Adipose tissue (tissue), 3 donors: ENCODE results near the gene ATF7. TPM values are rescaled to one million over a fixed set of nuclear protein-coding genes. Genes with fewer than 3 reads are reported as not detected.
"Not testable (repeated sequence)": the region's sequence is repeated elsewhere in the genome, so short reads cannot be mapped to it uniquely, and the experiment has no call there.

Experiments
- H3K27ac ChIP-seq: one replicate; pipeline ENCODE4 v1.5.1; 2013; ENCODE audit warnings: low read depth, low read length
- WGBS, 3 donors: extraction: QIAGEN DNeasy Blood & Tissue Kit; methylation state at CpG; one replicate each; pipeline ENCODE4 v1.1.7; 2013; 5-methylcytosine and 5-hydroxymethylcytosine counted together
- polyA plus RNA-seq, 3 donors: library from polyadenylated mRNA; stranded (reverse); fragments of 200-250 nt; gene quantifications; one replicate each; pipeline ENCODE4 v1.2.3, GENCODE V29; 2013
- donor health status: healthy with polysubstance abuse.
- donor health status: Bipolar disorder and iron deficiency.
- donor health status: healthy.

ATF7 gene
- polyA plus RNA-seq, 3 donors = 9.5 to 35.0 (median 25.7) TPM

GRCh38 chr12:53551889-53552291, 74.3 kb downstream of the ATF7 start:
- WGBS, 3 donors = 91 to 95% (median 94%) methylated on average over 2 of the region's 2 CpGs
- no peak overlapping the region for H3K27ac ChIP-seq

- 79 to 92% (median 92%) methylated on average over 1 of the region's 1 CpG for WGBS, 3 donors
- H3K27ac ChIP-seq = no peak overlapping the region
Measured at GRCh38 chr12:53550595-53550994, 75.6 kb downstream of the ATF7 start.

- WGBS, 3 donors = 94 to 99% (median 97%) methylated on average over 8 of the region's 8 CpGs
- H3K27ac ChIP-seq = not testable (repeated sequence)
Measured at GRCh38 chr12:53550131-53550530, 76.1 kb downstream of the ATF7 start.

GRCh38 chr12:53548354-53548753, 77.8 kb downstream of the ATF7 start:
- WGBS, 3 donors = 96 to 97% (median 96%) methylated on average over 6 of the region's 6 CpGs
- not testable (repeated sequence) for H3K27ac ChIP-seq

GRCh38 chr12:53543539-53543938, 82.6 kb downstream of the ATF7 start:
- WGBS, 3 donors = 25 to 29% (median 26%) methylated on average over 5 of the region's 5 CpGs
- no peak overlapping the region for H3K27ac ChIP-seq

GRCh38 chr12:53539526-53539925, 86.7 kb downstream of the ATF7 start:
- no peak overlapping the region for H3K27ac ChIP-seq
- WGBS, 3 donors = 94 to 96% (median 95%) methylated on average over 3 of the region's 3 CpGs

- 7 to 22% (median 9%) methylated on average over 1 of the region's 1 CpG for WGBS, 3 donors
- no peak overlapping the region for H3K27ac ChIP-seq
Measured at GRCh38 chr12:53538209-53538689, 87.9 kb downstream of the ATF7 start.

- H3K27ac ChIP-seq = no peak overlapping the region
- WGBS, 3 donors = 89 to 96% (median 90%) methylated on average over 3 of the region's 3 CpGs
Measured at GRCh38 chr12:53536962-53537361, 89.2 kb downstream of the ATF7 start.

- 68 to 79% (median 76%) methylated on average over 2 of the region's 2 CpGs for WGBS, 3 donors
- no peak overlapping the region for H3K27ac ChIP-seq
Measured at GRCh38 chr12:53533471-53533870, 92.7 kb downstream of the ATF7 start.

- WGBS, 3 donors = 71 to 90% (median 75%) methylated on average over 7 of the region's 7 CpGs
- H3K27ac ChIP-seq = no peak overlapping the region
Measured at GRCh38 chr12:53532524-53533445, 93.4 kb downstream of the ATF7 start.

- 71 to 76% (median 72%) methylated on average over 3 of the region's 3 CpGs for WGBS, 3 donors
- H3K27ac ChIP-seq = no peak overlapping the region
Measured at GRCh38 chr12:53532021-53532420, 94.2 kb downstream of the ATF7 start.

GRCh38 chr12:53530920-53531319, 95.3 kb downstream of the ATF7 start:
- no peak overlapping the region for H3K27ac ChIP-seq
- 92 to 93% (median 92%) methylated on average over 4 of the region's 4 CpGs for WGBS, 3 donors

- H3K27ac ChIP-seq = no peak overlapping the region
- WGBS, 3 donors = 83 to 88% (median 86%) methylated on average over 2 of the region's 2 CpGs
Measured at GRCh38 chr12:53530061-53530460, 96.1 kb downstream of the ATF7 start.

- WGBS, 3 donors = 95 to 96% (median 95%) methylated on average over 13 of the region's 13 CpGs
- no peak overlapping the region for H3K27ac ChIP-seq
Measured at GRCh38 chr12:53524476-53524875, 101.7 kb downstream of the ATF7 start.

- WGBS, 3 donors = 93 to 96% (median 95%) methylated on average over 3 of the region's 3 CpGs
- H3K27ac ChIP-seq = no peak overlapping the region
Measured at GRCh38 chr12:53523131-53523530, 103.1 kb downstream of the ATF7 start.

- H3K27ac ChIP-seq = no peak overlapping the region
- WGBS, 3 donors = 77 to 83% (median 82%) methylated on average over 5 of the region's 5 CpGs
Measured at GRCh38 chr12:53518381-53518780, 107.8 kb downstream of the ATF7 start.

- 83 to 91% (median 83%) methylated on average over 13 of the region's 13 CpGs for WGBS, 3 donors
- no peak overlapping the region for H3K27ac ChIP-seq
Measured at GRCh38 chr12:53516758-53517455, 109.3 kb downstream of the ATF7 start.

GRCh38 chr12:53515291-53515680, 110.9 kb downstream of the ATF7 start:
- no peak overlapping the region for H3K27ac ChIP-seq
- WGBS, 3 donors = 82 to 89% (median 84%) methylated on average over 2 of the region's 2 CpGs

- WGBS, 3 donors = 75 to 79% (median 78%) methylated on average over 6 of the region's 6 CpGs
- H3K27ac ChIP-seq = no peak overlapping the region
Measured at GRCh38 chr12:53514628-53515290, 111.4 kb downstream of the ATF7 start.
